NCI-H1417 (cell line): ENCODE data around the gene CHMP6.
"Not testable (repeated sequence)": the region's sequence is repeated elsewhere in the genome, so short reads cannot be mapped to it uniquely, and the experiment has no call there.

Experiments
- DNase-seq, 3 experiments: peaks; one replicate each; lab custom pipeline; 2025; lab: John Stamatoyannopoulos, UW

CHMP6 gene

GRCh38 chr17:81011951-81012350 lies 20.3 kb downstream of the CHMP6 start:
- DNase-seq, result no peak

DNA sequence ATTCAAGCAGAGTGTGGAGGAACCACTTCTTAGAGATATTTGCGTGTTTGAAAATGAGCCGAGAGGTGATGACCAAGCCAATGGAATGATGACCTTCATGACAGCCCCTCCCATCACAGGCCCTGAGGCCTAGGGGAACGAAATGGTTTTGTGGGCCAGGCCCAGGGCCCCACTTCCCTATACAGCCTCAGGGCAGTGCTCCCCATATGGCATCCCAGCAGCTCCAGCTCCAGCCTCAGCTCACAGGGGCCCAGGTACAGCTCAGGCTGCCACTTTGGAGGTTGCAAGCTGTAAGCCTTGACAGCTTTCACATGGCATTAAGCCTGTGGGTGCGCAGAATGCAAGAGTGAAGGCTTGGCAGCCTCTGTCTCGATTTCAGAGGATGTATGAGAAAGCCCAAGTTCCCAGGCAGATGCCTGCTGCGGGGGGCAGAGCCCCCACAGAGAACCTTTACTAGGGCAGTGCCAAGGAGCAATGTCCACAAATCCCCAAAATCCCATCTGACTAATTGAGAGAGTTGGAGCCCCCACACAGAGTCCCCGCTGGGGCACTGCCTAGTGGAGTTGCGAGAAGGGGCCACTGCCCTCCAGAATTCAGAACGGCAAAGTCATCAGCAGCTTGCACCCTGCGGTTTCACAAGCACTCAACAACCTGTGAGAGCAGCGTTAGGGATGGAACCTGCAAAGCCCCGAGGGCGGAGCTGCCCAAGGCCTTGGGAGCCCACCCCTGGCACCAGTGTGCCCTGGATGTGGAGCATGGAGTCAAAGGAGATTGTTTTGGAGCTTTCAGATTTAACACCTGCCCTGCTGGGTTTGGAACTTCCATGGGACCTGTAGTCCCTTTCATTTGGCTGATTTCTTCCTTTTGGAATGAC lies 21.2 kb downstream of the CHMP6 start:
- no peak for DNase-seq

DNA sequence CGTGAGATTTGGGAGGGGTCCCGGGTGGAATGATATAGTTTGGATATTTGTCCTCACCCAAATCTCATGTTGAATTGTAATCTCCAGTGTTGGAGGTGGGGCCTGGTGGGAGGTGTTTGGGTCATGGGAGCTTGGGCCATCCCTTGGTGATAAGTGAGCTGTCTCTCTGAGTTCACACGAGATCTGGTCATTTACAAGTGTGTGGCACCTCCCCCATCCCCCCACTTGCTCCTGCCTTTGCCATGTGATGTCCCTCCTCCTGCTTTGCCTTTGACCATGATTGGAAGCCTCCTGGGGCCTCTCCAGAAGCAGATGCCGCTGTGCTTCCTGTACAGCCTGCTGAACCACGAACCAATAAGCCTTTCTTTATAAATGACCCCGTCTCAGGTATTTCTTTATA lies 22.0 kb downstream of the CHMP6 start:
- DNase-seq, result no peak

DNA sequence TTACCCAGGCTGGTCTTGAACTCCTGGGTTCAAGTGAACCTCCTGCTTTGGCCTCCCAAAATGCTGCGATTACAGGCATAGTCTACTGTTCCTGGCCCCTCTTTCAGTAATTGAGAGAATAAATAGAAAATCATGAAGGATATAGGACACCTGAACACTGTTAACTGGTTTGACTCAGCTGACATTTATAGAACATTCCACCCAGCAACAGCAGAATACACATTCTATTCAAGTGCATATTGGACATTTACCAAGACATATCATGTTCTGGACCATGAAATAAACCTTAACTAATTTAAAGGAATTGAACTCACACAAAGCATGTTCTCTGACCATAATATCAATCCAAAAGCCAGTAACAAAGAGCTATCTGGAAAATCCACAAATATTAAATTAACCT lies 23.5 kb downstream of the CHMP6 start:
- DNase-seq, result no peak

GRCh38 chr17:81016575-81016974 lies 24.9 kb downstream of the CHMP6 start:
- no peak for DNase-seq

GRCh38 chr17:81017330-81017729 lies 25.7 kb downstream of the CHMP6 start:
- not testable (repeated sequence) for DNase-seq

DNA sequence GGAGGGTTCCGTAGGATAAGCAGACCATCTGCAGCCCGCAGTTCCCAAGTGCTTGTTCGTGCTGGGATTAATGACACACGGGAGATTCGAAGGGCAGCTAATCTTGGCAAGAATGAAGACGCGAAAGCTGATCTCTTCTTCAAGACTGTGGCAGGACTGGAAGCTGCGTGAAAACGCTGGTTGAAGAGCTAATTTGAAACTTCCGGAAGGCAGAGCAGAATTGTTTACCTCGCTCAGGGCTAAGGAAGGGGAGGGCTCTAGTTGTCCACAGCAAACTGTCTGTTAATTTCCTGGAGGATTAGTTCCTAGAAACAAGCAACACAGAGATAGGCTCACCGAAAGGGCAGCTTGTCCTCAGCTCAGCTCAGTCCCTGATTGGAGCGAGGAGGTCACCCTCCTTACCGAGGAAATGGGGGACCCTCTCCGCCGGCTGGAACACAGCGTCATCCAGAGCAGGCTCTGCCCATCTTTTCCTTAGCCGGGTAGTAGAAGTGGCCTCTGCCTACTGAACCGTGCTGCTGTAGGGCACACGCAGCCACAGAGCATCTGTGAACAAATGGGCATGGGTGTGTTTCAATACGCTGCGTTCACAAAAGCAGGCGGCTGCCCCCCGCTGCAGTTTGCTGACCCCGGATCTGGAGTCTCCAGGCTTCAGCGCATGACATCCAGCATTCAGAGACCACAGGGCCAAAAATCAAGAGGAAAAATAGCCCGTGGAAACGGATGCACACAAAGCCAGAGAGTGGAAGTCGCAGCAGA lies 26.6 kb downstream of the CHMP6 start:
- peak; percentile 35 to 81 (median 71) for DNase-seq

- no peak for DNase-seq
Measured at GRCh38 chr17:81019563-81020442, 28.2 kb downstream of the CHMP6 start.

DNA sequence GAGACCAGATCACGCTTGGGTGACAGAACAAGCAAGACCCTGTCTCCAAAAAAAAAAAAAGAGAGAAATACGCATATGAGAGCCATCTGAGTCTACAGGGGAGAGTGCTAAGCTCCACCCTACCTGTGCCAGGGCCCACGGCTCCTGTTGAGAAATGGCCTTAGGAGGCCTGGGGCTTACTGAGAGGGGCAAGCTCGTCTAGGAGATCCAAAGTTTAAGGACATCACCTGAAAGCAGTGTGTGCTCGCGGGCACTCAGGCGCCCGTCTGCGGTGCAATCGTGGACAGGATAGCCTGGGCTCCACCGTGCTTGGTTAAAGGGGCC lies 28.8 kb downstream of the CHMP6 start:
- DNase-seq, result no peak

GRCh38 chr17:81020767-81021497 lies 29.3 kb downstream of the CHMP6 start:
- no peak for DNase-seq

GRCh38 chr17:81021531-81022343 lies 30.1 kb downstream of the CHMP6 start:
- DNase-seq, result no peak

GRCh38 chr17:81022344-81022676 lies 30.7 kb downstream of the CHMP6 start:
- DNase-seq, result no peak

- no peak for DNase-seq
Measured at GRCh38 chr17:81025065-81025740, 33.6 kb downstream of the CHMP6 start.

DNA sequence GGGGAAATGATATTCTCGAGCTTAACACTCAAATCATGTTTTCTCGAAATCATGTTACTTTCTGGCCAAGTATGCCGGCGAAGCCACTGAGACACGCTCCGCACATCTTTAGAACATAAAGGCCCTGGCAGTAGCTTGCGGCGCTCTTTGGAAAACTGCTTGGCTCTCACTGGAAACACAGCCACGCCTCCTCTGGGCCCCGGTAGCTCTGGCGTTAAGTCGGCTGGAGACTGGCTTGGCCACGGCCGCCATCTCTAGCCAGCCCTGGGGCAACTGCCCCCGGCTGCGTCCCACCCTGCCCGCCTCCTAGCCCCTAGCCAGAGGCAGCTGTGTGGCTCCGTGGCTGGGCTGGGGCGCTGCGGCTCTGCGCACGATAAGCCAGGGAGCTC lies 34.1 kb downstream of the CHMP6 start:
- DNase-seq, result no peak

GRCh38 chr17:81026266-81027036 lies 34.8 kb downstream of the CHMP6 start:
- DNase-seq, result no peak

GRCh38 chr17:81027038-81027437 lies 35.4 kb downstream of the CHMP6 start:
- DNase-seq, result peak in 2 of 3 experiments; percentile 37 to 58

DNA sequence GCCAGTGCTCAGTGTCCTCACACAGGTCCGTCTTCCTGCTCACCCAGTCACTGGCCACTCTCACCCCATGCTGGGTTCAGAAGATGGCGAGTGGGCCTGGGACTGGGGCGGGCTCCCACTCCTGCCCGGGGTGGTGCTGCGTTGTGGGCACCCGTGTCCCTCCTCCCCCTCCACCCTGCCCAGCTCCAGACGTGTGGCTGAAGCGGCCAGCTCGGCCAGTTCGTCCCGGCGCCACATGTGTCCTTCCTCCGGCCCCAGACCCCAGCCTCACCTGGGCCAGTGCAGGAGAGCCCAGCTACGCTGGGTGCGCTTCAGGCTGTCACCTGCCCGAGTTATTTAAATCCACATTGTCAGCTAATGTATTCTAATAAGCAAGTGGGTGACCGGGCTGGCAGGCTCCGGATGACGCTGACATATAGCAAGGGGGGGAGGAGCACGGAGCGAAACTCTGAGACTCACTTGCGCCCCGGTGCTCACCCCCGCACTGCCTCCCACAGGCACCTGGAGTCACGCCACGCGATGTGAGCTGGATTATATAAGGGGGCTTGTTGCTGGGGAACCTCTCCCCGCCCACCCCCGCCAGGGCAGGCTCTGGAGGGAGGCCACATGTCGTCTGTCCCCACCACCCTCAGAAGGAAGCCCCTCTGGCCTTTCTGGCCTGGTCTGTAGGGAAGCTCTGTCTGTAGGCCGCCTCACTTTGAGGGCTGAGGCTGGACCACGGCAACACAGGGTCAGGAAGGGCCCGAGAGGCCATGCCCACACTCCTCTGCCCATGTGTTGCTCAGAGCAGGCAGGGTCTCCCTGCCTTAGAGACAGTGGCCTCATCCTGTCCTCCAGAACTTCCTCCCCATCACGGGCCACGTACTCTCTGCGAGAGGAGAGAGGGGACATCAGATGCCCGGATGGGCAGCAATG lies 36.2 kb downstream of the CHMP6 start:
- DNase-seq, result peak in 2 of 3 experiments; percentile 34 to 41

DNA sequence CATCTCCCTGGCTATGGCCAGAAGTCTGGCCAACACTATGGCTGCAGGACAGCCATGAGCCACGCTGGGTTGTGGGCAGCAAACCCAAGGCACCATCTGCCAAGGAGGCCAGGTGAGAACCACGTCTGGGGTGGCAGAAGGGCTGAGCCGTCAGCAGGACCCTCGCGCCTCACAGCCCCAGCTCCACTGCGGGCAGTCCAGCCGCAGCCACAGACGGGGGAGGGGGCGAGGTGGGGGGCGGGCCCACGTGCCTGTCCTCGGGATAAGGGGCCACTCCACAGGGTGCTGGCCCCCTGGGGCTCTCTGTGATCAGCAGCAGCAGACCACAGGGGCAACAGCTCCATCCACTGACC lies 36.8 kb downstream of the CHMP6 start:
- peak in 1 of 3 experiments; percentile 6 for DNase-seq

DNA sequence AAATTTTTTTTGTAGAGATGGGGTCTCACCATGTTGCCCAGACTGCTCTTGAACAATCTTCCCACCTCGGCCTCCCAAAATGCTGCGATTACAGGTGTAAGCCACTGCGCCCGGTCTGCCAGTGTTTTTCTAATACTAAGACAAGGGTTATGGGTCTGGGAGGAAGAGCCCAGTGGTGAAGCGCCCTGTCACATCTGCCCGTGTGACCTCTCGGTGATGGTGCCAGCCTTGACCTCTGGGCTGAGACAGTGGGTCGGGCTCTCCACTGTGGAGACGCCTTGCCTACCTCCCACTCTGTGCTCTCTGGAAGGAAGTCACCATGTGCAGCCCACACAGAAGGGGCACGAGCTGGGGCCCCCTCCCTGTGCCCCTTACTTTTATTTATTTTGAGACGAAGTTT lies 38.2 kb downstream of the CHMP6 start:
- no peak for DNase-seq
